ENCODE measurements around the gene PRKAG3.

PRKAG3 gene

GRCh38 chr2:218812861-218813260, 18.7 kb downstream of the PRKAG3 start:
- DNase-seq: no peak

DNA sequence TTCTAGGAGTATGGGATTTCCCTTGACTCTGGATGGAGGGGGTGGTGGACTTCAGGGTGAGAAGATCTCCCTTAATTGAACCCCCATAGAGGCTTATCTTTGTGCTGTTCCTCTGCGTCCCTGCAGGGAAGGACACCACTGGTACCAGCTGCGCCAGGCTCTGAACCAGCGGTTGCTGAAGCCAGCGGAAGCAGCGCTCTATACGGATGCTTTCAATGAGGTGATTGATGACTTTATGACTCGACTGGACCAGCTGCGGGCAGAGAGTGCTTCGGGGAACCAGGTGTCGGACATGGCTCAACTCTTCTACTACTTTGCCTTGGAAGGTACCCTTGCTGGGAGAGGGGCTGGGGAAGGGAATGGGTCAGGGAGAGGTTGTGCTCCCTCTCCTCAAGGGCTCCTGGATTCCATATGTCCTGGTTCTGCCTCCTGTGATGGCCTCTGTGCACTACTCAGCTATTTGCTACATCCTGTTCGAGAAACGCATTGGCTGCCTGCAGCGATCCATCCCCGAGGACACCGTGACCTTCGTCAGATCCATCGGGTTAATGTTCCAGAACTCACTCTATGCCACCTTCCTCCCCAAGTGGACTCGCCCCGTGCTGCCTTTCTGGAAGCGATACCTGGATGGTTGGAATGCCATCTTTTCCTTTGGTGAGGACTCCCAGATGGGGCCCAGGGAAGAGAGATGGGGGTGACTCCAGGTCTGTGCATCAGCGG, 19.3 kb downstream of the PRKAG3 start:
- no peak for DNase-seq

DNA sequence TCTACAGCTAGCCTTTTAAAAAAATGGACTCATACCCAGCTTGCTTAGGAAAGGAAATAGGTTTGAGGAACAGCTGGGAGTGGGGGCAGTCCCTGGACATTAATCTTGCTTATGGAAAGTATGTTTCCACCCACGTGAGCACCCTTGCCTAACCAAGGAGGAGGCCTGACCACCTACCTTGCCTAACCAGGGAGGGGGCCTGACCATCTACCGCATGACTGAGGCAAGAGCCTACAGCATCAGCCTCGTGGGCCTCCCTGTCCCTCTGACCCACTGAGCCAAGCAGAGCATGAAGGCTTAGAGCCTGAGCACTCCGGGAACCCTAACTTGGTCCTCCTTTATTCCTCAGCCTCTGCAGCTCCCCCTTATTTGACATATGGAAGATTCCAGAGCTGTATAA, 20.2 kb downstream of the PRKAG3 start:
- DNase-seq: no peak

DNA sequence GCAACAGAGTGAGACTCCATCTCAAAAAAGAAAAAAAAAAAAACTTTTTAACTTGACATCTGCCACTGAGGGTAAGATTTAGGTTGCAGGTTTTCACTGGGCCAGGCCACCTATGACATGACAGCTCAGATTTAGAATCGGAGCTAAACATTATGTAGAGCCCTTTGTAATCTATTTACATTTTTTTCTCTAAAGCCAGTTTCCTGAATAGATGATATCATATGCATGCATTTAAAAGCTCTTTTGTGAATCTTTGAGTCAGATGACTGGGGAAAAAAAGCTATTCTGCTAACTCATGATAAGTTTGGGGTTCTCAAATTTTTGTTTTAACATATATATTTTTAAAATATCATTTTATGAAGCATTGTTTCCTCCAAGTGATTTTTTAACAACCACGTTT, 21.3 kb downstream of the PRKAG3 start:
- DNase-seq: no peak

DNA sequence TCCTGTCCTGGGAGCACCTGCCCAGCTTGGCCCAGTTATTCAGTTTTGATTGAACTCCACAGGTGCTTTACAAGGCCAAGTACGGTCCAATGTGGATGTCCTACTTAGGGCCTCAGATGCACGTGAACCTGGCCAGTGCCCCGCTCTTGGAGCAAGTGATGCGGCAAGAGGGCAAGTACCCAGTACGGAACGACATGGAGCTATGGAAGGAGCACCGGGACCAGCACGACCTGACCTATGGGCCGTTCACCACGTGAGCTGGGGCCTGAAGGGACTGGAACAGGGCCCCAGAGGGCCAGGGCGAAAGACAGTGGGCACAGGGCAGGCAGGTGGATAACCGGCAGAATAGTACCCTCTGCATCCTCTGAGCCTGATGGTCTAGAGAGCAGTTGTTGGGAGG, 22.1 kb downstream of the PRKAG3 start:
- DNase-seq: no peak

DNA sequence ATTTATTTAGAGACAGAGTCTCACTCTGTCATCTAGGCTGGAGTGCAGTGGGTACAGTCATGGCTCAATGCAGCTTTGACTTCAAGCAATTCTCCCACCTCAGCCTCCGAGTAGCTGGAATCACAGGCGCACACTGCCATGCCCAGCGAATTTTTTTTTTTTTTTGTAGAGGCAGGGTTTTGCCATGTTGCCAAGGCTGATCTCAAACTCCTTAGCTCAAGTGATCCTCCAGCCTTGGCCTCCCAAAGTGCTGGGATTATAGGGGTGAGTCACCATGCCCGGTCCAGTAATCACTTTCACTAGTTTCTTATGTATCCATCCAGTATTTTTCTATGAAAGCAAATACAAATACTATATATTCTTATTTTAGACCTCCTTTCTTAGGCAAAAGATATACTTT, 24.0 kb downstream of the PRKAG3 start:
- DNase-seq: no peak

GRCh38 chr2:218806346-218806978, 25.1 kb downstream of the PRKAG3 start:
- no peak for DNase-seq

DNA sequence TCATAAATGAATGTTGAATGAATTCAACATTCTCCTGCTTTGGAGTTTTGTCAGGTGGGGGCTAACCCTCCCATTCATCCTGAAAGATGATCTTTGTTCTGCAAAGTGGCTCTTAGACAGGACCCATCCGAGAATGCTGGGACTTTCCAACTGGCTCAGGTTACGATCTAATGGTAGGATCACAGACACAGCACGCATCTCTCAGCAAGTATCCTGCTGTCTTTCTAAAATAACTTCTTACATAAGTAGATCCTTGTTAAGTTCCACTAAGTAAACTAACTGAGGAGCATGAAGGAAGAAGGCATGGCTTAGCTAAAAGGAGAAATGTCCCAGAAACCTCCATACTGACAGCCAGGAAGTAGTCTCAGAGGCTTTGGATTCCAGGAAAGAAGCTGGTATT, 26.0 kb downstream of the PRKAG3 start:
- DNase-seq: no peak

DNA sequence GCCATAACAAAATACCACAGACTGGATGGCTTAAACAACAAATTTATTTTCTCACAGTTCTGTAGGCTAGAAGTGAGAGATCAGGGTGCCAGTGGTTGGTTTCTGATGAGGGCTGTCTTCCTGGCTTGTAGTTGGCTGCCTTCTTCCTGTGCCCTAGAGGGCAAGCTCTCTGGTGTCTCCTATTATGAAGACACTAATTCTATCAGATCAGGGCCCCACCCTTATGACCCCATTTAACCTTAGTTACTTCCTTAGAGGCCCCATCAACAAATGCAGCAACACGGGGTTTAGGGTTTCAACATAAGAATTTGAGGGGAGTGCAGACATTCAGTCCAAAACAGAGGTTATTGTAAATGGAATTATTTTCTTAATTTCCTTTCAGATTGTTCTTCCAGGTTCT, 26.8 kb downstream of the PRKAG3 start:
- DNase-seq: no peak

DNA sequence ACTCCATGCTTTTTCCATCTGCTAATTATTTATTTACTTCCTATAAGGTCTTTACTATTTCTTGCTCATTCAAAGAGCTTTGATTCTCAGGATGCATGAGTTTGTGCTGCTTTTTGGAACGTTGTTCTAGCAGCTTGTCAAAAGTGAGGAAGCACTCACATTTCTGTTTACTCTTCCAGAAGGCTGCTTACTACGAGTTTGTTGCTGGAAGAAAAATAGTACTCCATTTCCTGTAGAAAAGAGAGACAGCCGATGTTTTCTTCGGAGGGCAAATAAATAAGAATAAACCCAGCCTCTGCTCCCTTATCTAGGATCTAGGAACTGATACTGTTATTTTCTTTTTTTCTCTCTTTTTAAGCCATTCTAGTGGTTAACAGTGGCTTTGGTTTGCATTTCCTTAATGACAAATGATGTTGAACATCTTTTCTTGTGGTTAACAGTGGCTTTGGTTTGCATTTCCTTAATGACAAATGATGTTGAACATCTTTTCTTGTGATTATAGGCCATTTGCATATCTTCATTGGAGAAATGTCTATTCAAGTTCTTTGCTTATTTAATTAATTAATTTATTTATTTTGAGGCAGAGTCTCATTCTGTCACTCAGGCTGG, 29.1 kb downstream of the PRKAG3 start:
- no peak for DNase-seq

- DNase-seq: no peak
Observed at GRCh38 chr2:218799990-218800389, 31.6 kb downstream of the PRKAG3 start.

DNA sequence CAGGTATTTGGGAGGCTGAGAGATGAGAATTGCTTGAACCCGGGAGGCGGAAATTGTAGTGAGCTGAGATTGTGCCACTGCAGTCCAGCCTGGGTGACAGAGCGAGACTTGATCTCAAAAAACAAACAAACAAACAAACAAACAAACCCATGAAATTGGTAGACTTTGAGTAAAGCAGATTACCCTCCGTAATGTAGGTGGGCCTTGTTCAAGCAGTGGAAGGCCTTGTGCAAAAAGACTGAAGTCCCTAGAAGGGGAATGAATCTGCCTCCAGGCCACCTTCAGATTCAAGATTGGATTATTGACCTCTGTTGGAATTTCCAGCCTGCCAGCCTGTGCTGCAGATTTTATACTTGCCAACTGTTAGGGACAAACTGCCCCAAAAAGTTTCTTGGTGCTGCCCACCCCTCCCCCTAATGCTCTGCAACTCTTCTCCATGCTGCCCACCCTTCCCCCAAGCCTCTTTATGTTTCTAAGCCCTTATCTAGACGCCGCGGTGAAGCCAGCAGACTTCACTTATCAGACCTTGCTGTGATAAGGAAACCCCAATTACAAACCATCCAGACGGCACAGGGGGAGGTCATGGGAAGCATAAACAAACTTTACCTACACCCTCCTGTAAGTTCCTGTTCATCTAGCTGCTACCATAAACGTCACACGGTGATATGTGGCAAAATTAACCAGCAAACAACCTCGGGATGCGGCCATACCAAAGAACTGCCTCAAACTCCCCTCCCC, 32.7 kb downstream of the PRKAG3 start:
- no peak for DNase-seq

- DNase-seq: no peak
Observed at GRCh38 chr2:218796691-218797090, 34.9 kb downstream of the PRKAG3 start.

DNA sequence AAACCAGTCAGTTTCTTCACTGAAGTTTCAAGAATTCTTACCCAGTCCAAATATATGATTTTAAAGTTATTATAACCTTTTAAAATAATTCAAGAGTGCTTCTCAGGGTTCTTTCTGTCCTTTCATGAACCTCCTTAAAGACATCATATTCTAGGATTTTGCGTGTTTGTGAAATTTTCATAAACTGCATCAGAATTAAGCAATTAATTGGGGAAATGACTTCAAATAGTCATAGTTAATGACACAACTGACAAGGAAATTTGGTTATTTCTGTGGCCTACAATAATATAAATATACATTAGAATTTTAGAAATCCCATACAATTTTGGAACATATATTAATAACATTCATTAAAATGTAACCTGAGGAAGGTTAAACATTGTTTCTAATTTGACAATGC, 39.2 kb downstream of the PRKAG3 start:
- no peak for DNase-seq

DNA sequence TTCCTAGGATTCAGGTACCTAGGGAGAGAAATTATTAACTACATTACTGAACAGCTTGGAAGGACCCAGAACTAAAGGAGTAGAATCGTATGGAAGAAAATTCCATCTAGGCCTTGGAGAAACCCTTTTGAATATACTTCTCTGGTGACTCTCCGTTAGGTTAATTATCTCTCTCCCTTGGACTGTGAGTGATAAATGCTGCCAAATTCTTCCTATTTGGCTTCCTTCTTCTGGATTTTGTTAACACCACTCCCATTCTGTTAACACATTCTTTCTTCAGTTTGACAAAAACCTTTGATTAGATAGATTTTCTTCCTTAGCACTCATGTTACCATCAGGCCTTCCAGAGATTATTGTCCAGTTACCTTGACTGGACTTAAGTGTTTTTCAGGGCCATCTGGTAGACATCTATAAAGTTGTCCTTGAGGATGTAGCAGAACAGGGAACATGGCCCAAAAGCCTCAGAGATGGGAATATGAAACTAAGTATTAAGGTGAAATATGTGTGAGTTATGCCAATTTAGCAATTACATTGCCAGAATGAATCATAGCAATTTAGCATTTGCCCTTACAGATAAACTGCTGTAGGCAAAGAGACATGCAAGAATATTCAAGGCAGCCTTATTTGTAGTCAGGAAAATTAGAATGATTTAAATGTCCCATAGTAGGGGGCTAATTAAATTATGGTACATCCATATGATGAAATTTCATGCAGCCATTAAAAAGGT, 42.9 kb downstream of the PRKAG3 start:
- DNase-seq: no peak

- no peak for DNase-seq
Observed at GRCh38 chr2:218786133-218786532, 45.5 kb downstream of the PRKAG3 start.

- no peak for DNase-seq
Observed at GRCh38 chr2:218785103-218785502, 46.5 kb downstream of the PRKAG3 start.

- no peak for DNase-seq
Observed at GRCh38 chr2:218783688-218784087, 47.9 kb downstream of the PRKAG3 start.

- no peak for DNase-seq
Observed at GRCh38 chr2:218782528-218782844, 49.1 kb downstream of the PRKAG3 start.

DNA sequence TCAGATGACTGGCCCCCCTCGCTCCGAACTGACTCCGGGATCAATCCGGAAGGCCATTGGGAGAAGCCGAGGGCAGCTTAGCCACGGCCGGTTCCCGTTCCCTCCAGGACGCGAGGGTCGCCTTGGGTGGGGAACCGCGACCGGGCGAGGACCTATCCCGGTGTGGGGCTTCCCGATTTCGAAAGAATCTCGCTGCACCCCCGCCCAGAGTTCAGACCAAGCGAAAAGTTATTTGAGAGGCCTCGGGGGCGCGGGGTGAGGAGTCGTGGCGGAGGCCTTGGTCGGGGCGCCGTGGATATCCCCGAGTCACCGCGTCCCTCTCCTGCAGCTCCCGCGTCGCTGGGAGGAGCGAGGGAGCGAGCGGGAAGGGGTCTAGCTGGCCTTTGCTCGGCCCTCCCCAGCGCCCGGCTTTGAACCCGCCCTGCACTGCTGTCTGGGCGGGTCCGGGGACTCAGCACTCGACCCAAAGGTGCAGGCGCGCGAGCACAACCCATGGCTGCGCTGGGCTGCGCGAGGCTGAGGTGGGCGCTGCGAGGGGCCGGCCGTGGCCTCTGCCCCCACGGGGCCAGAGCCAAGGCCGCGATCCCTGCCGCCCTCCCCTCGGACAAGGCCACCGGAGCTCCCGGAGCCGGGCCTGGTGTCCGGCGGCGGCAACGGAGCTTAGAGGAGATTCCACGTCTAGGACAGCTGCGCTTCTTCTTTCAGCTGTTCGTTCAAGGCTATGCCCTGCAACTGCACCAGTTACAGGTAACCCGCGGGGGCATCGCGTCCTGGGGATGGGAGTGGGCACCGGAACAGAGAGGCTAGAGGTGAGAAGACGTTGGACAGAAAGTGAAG, 49.7 kb downstream of the PRKAG3 start, which contains the start of gene CYP27A1:
Gene CYP27A1, plus strand, starts transcription at position 457 of the 837 bp plus-strand sequence. Its CDS starts 36 bp downstream, at position 493.
- peak; percentile 27 to 70 for DNase-seq

DNA sequence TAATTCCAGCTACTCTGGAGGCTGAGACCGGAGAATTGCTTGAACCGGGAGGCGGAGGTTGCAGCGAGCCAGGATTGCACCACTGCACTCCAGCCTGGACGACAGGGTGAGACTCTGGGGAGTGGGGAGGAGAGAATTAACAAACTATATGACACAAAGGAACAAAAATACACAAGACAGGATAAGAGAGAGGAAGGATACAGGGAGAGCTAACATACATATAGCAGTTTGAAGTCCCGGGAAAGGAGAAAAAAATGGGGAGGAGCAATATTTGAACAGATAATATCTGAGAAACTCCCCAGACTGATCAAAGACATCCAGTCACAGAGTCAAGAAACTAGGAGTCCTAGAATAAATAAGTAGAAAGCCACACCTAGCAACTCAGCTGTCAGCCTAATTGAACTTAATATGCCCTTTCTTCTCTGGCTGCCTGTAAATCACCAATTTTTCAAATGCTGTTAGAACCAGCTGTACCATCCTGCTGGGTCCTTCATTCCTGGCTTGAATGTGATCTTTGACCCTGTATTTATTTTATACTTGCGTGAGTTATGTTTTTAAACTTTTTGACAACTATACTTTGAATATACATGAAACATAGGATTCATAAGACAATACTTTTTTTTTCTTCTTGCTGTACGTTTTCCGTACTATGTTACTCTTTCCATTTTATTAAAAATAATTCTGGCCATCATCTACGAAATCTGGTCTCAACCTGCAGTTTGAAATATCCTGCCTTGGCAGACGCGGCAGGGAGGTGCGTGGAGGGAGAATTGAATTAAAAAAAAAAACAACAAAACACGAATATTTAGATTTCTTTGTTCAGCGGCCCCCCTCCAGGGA, 50.5 kb downstream of the PRKAG3 start:
- DNase-seq: no peak
